Cardiac fibroblast (primary cell): ENCODE measurements around the gene CRYBA2.

Source experiments
- DNase-seq, 2 donors: peaks; one replicate each; pipeline versions ENCODE4 v3.0.0 to v3.0.0-alpha.2; 2010; ENCODE audit warnings: low read depth in 2 of 2
- H3K4me3 ChIP-seq, 2 donors: replicated peaks in 1 of 2; 1 replicate in 1 of 2; 2 replicates in 1 of 2; pipeline ENCODE4 v1.5.1; 2011; ENCODE audit warnings: low read depth in 2 of 2, low read length in 2 of 2, mild to moderate bottlenecking in 2 of 2, moderate library complexity in 1 of 2
- TF ChIP-seq, protein P1 (sequence below): IDR thresholded peaks from one replicate; pipeline ENCODE4 v1.5.1; 2011; ENCODE audit warnings: low read depth, mild to moderate bottlenecking, low read length, inconsistent platforms

The CRYBA2 gene

GRCh38 chr2:219028996-219029828 is 36.0 kb upstream of the CRYBA2 start:
- H3K4me3 ChIP-seq: no peak overlapping the region
- DNase-seq: no peak
- TF ChIP-seq, protein P1, sequence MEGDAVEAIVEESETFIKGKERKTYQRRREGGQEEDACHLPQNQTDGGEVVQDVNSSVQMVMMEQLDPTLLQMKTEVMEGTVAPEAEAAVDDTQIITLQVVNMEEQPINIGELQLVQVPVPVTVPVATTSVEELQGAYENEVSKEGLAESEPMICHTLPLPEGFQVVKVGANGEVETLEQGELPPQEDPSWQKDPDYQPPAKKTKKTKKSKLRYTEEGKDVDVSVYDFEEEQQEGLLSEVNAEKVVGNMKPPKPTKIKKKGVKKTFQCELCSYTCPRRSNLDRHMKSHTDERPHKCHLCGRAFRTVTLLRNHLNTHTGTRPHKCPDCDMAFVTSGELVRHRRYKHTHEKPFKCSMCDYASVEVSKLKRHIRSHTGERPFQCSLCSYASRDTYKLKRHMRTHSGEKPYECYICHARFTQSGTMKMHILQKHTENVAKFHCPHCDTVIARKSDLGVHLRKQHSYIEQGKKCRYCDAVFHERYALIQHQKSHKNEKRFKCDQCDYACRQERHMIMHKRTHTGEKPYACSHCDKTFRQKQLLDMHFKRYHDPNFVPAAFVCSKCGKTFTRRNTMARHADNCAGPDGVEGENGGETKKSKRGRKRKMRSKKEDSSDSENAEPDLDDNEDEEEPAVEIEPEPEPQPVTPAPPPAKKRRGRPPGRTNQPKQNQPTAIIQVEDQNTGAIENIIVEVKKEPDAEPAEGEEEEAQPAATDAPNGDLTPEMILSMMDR: no peak

DNA sequence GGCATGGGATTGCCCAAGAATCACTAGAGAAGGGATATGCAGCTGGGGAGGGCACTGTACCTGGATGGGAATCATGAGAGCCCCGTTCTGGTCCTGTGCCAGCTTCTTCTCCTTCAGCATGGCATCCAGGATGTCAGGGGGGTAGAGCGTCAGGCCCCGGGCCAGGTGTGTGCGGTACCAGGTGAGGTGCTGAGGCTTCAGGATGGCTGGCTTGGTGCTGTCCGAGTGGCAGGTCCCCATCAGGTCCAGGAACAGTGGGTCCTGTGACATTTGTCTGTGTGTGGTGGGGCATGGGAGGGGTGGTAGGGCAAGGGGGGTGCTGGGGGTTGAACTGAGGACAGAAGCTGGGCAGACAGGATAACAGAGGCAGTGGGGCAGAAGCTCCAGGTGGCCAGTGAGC is 34.9 kb upstream of the CRYBA2 start:
- no peak overlapping the region for H3K4me3 ChIP-seq
- TF ChIP-seq, protein P1: no peak
- DNase-seq: no peak

DNA sequence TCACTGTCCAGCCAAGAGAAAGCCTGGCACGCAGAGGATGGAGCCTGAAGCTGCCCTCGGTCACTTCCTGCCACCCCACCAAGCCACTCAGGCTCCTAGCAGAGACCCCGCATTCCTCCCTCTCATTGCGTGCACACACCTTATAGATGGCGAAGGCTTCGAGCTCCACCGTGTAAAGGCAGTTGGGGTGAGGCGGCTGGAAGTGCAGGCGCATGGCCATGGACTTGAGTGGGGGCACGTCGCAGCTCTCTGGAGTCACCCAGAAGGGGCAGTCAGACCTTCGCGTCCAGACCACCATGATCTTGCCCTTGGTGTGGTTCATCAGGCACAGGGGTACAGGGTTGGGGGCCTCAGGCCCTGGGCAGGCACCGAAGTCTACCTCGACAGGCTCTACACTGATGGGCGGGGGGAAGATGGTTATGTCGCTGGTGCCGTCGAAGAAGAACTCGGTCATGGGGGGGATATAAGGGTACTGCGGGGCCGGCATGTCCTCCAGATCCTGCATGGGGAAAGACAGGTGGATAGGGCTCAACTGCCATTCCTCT is 34.4 kb upstream of the CRYBA2 start:
- TF ChIP-seq, protein P1: no peak
- no peak for DNase-seq
- no peak overlapping the region for H3K4me3 ChIP-seq

DNA sequence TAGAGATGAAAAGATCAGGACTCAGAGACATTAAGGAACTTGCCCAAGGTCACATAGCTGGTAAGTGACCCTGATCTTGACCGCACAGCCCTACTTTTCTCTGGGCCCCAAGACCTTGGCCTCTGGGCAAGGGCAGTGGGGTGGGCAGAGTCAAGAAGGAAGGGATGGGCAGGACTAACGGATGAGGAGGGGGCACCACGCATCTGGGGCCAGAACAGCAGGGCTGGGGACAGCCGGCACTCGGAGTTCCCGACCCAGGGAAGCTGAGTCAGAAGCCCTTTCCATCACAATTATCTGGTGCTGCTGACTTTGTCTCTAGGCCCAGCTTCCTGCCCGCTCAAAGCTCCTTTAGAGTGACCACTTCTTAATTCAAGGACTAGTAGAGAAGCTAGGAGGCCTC is 33.7 kb upstream of the CRYBA2 start:
- no peak for DNase-seq
- H3K4me3 ChIP-seq: no peak overlapping the region
- TF ChIP-seq, protein P1: no peak

- TF ChIP-seq, protein P1: no peak
- H3K4me3 ChIP-seq: no peak overlapping the region
- no peak for DNase-seq
These were observed 32.7 kb upstream of the CRYBA2 start for GRCh38 chr2:219025637-219026585.

DNA sequence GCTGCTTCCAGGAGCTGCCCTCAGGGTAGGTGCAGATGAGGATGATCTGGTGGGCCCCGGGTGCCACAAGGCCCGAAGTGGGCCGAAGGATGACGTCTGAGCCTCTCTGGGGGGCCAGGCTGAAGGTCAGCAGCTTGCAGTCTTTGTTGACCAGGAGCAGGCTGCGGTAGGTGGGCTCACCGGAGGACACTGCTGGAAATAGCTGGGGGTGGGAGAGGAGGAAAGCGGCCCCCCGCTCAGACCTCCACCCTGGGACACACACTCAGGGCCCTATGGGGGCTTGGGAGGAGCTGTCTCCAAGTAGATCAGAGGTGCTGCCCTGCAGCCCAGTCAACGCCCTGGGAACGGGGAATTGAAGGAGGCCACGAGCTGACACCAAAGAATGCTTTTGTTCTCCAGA is 30.8 kb upstream of the CRYBA2 start:
- TF ChIP-seq, protein P1: no peak

More for the DNA sequence above, 30.8 kb upstream of the CRYBA2 start:
- DNase-seq: no peak
- no peak overlapping the region for H3K4me3 ChIP-seq
